SH-SY5Y (cell line): ENCODE measurements around the gene F10.

Experiments
- GATA2 ChIP-seq: IDR thresholded peaks from 2 replicates; pipeline ENCODE4 v1.6.1; 2011; ENCODE audit warnings: mild to moderate bottlenecking, low read depth, low read length
- GATA3 ChIP-seq: IDR thresholded peaks from 2 replicates; pipeline ENCODE4 v1.6.1; 2011; ENCODE audit warnings: low read depth, mild to moderate bottlenecking, low read length, moderate library complexity

GRCh38 chr13:113187263-113187669, 64.7 kb downstream of the F10 start:
- TF ChIP-seq GATA2 (no peak), GATA3 (no peak)
